Activated naive CD4-positive, alpha-beta T cell treated with anti-CD3 and anti-CD28 coated beads for 36 hours (primary cell): ENCODE data around the gene ANO4. TPM values are rescaled to one million over a fixed set of nuclear protein-coding genes. Genes with fewer than 3 reads are reported as not detected.
"Not testable (repeated sequence)": the region's sequence is repeated elsewhere in the genome, so short reads cannot be mapped to it uniquely, and the experiment has no call there.

ENCODE experiments used
- CTCF ChIA-PET: fragments of 350-600 bp; sonication (Branson Sonifier 250); formaldehyde crosslinking; loops from one replicate; lab custom pipeline; 2021; ENCODE audit warnings: antibody characterized with exemption; lab: Charles Lee
- DNase-seq: peaks from one replicate; pipeline ENCODE4 v3.0.0-alpha.2; 2020
- H3K27ac Mint-ChIP-seq: one replicate; pipeline ENCODE4 v1.8.0; 2021; ENCODE audit warnings: mild to moderate bottlenecking, mixed read lengths
- H3K27me3 Mint-ChIP-seq: one replicate; pipeline ENCODE4 v1.8.0; 2021; ENCODE audit warnings: low read depth, mixed read lengths
- H3K36me3 Mint-ChIP-seq: one replicate; pipeline ENCODE4 v1.8.0; 2021; ENCODE audit warnings: low read depth, mixed read lengths
- H3K4me1 Mint-ChIP-seq: one replicate; pipeline ENCODE4 v1.8.0; 2021; ENCODE audit warnings: low read depth, mixed read lengths
- H3K4me3 Mint-ChIP-seq: one replicate; pipeline ENCODE4 v1.8.0; 2021; ENCODE audit warnings: mild to moderate bottlenecking, moderate library complexity, mixed read lengths
- H3K9me3 Mint-ChIP-seq: one replicate; pipeline ENCODE4 v1.8.0; 2021; ENCODE audit warnings: mixed read lengths
- intact Hi-C: fragments of 100-400 bp; cut with micrococcal nuclease; formaldehyde crosslinking; loops from one replicate; pipeline ENCODE4 v1.15.1; 2023
- total RNA-seq, 2 experiments: library from RNA; stranded (reverse); gene quantifications; one replicate each; pipeline ENCODE4 v1.2.3, GENCODE V29; 2021

ANO4 gene
- total RNA-seq, 2 experiments from 2014 or later, result not detected

GRCh38 chr12:100899301-100899700 lies 104.7 kb downstream of the ANO4 start:
- CTCF ChIA-PET, result no interaction called here
- Mint-ChIP-seq H3K4me1 (no peaks in the 10 kb centered on the region), H3K4me3 (no peak overlapping the region), H3K9me3 (peaks cover 2% of the 10 kb centered on the region), H3K27me3 (peaks cover 1% of the 10 kb centered on the region), H3K27ac (no peak overlapping the region), H3K36me3 (no peaks in the 10 kb centered on the region)
- intact Hi-C loops, result no loop called here
- DNase-seq, result no peak

- CTCF ChIA-PET, result no interaction called here
- intact Hi-C loops, result no loop called here
Measured at GRCh38 chr12:100900808-100901207, 106.2 kb downstream of the ANO4 start.

GRCh38 chr12:100901266-100901665 lies 106.7 kb downstream of the ANO4 start:
- no peaks in the 10 kb centered on the region for H3K27me3 Mint-ChIP-seq
- no peak overlapping the region for H3K4me3 Mint-ChIP-seq
- H3K9me3 Mint-ChIP-seq, result peaks cover 2% of the 10 kb centered on the region
- H3K27ac Mint-ChIP-seq, result no peak overlapping the region
- CTCF ChIA-PET, result no interaction called here
- H3K4me1 Mint-ChIP-seq, result no peaks in the 10 kb centered on the region
- DNase-seq, result no peak
- H3K36me3 Mint-ChIP-seq, result no peaks in the 10 kb centered on the region
- intact Hi-C loops, result no loop called here

More at GRCh38 chr12:100900808-100901207, 106.2 kb downstream of the ANO4 start:
- Mint-ChIP-seq H3K9me3 (peaks cover 2% of the 10 kb centered on the region), H3K27ac (no peak overlapping the region), H3K4me3 (no peak overlapping the region), H3K4me1 (no peaks in the 10 kb centered on the region), H3K36me3 (no peaks in the 10 kb centered on the region), H3K27me3 (peaks cover under 1% of the 10 kb centered on the region)
- no peak for DNase-seq

- H3K36me3 Mint-ChIP-seq, result no peaks in the 10 kb centered on the region
- H3K27ac Mint-ChIP-seq, result no peak overlapping the region
- no peak overlapping the region for H3K4me3 Mint-ChIP-seq
- CTCF ChIA-PET, result no interaction called here
- no peak for DNase-seq
- intact Hi-C loops, result no loop called here
- H3K4me1 Mint-ChIP-seq, result no peaks in the 10 kb centered on the region
- H3K27me3 Mint-ChIP-seq, result no peaks in the 10 kb centered on the region
- H3K9me3 Mint-ChIP-seq, result peaks cover 2% of the 10 kb centered on the region
Measured at GRCh38 chr12:100904270-100904669, 109.7 kb downstream of the ANO4 start.

- H3K36me3 Mint-ChIP-seq, result no peaks in the 10 kb centered on the region
- CTCF ChIA-PET, result no interaction called here
- no peak overlapping the region for H3K4me3 Mint-ChIP-seq
Measured at GRCh38 chr12:100908501-100908900, 113.9 kb downstream of the ANO4 start.

GRCh38 chr12:100913872-100914592 lies 119.5 kb downstream of the ANO4 start:
- no peaks in the 10 kb centered on the region for H3K4me1 Mint-ChIP-seq
- H3K36me3 Mint-ChIP-seq, result no peaks in the 10 kb centered on the region
- no peak overlapping the region for H3K27ac Mint-ChIP-seq
- no peak overlapping the region for H3K4me3 Mint-ChIP-seq
- CTCF ChIA-PET, result no interaction called here
- no peaks in the 10 kb centered on the region for H3K27me3 Mint-ChIP-seq
- H3K9me3 Mint-ChIP-seq, result no peaks in the 10 kb centered on the region
- DNase-seq, result no peak
- intact Hi-C loops, result no loop called here

More at GRCh38 chr12:100908501-100908900, 113.9 kb downstream of the ANO4 start:
- Mint-ChIP-seq H3K27me3 (no peaks in the 10 kb centered on the region), H3K27ac (no peak overlapping the region), H3K4me1 (no peaks in the 10 kb centered on the region), H3K9me3 (no peaks in the 10 kb centered on the region)
- intact Hi-C loops, result no loop called here
- DNase-seq, result no peak

- Mint-ChIP-seq H3K9me3 (no peaks in the 10 kb centered on the region), H3K36me3 (no peaks in the 10 kb centered on the region), H3K27ac (no peak overlapping the region), H3K4me3 (no peak overlapping the region), H3K27me3 (no peaks in the 10 kb centered on the region), H3K4me1 (no peaks in the 10 kb centered on the region)
- intact Hi-C loops, result no loop called here
- no peak for DNase-seq
- CTCF ChIA-PET, result interaction anchor here (0.7 kb wide), 2 partner anchors 116 to 516 kb away, joined by 3 read pairs; no protein-coding TSS in a partner anchor
Measured at GRCh38 chr12:100919116-100919515, 124.5 kb downstream of the ANO4 start.

- intact Hi-C loops, result no loop called here
- CTCF ChIA-PET, result no interaction called here
- Mint-ChIP-seq H3K36me3 (no peaks in the 10 kb centered on the region), H3K9me3 (no peaks in the 10 kb centered on the region), H3K4me3 (no peak overlapping the region), H3K27me3 (no peaks in the 10 kb centered on the region), H3K27ac (no peak overlapping the region), H3K4me1 (no peaks in the 10 kb centered on the region)
- DNase-seq, result no peak
Measured at GRCh38 chr12:100920493-100920892, 125.9 kb downstream of the ANO4 start.

GRCh38 chr12:100926669-100927248 lies 132.2 kb downstream of the ANO4 start:
- peaks cover 3% of the 10 kb centered on the region for H3K27me3 Mint-ChIP-seq
- CTCF ChIA-PET, result no interaction called here
- H3K9me3 Mint-ChIP-seq, result peaks cover 1% of the 10 kb centered on the region
- intact Hi-C loops, result no loop called here
- no peaks in the 10 kb centered on the region for H3K4me1 Mint-ChIP-seq
- H3K4me3 Mint-ChIP-seq, result no peak overlapping the region
- DNase-seq, result no peak
- no peak overlapping the region for H3K27ac Mint-ChIP-seq
- H3K36me3 Mint-ChIP-seq, result no peaks in the 10 kb centered on the region

- Mint-ChIP-seq H3K4me1 (no peaks in the 10 kb centered on the region), H3K27ac (no peak overlapping the region), H3K36me3 (no peaks in the 10 kb centered on the region), H3K4me3 (no peak overlapping the region), H3K9me3 (peaks cover 1% of the 10 kb centered on the region), H3K27me3 (peaks cover 3% of the 10 kb centered on the region)
- DNase-seq, result no peak
- CTCF ChIA-PET, result no interaction called here
- intact Hi-C loops, result no loop called here
Measured at GRCh38 chr12:100927826-100928225, 133.2 kb downstream of the ANO4 start.

- Mint-ChIP-seq H3K9me3 (no peaks in the 10 kb centered on the region), H3K36me3 (no peaks in the 10 kb centered on the region), H3K4me1 (no peaks in the 10 kb centered on the region), H3K27me3 (peaks cover 3% of the 10 kb centered on the region), H3K4me3 (no peak overlapping the region), H3K27ac (no peak overlapping the region)
- no peak for DNase-seq
- intact Hi-C loops, result loop anchor here (10.0 kb wide), 1 partner anchor 258 kb away; no protein-coding TSS in a partner anchor
- CTCF ChIA-PET, result no interaction called here
Measured at GRCh38 chr12:100932571-100932970, 138.0 kb downstream of the ANO4 start.

- H3K36me3 Mint-ChIP-seq, H3K4me3 Mint-ChIP-seq, H3K27ac Mint-ChIP-seq, CTCF ChIA-PET, H3K4me1 Mint-ChIP-seq, H3K9me3 Mint-ChIP-seq, H3K27me3 Mint-ChIP-seq, DNase-seq: not testable (repeated sequence)
- intact Hi-C loops, result loop anchor here (10.0 kb wide), 1 partner anchor 259 kb away; no protein-coding TSS in a partner anchor
Measured at GRCh38 chr12:100933531-100933930, 139.0 kb downstream of the ANO4 start.

GRCh38 chr12:100935929-100936328 lies 141.4 kb downstream of the ANO4 start:
- DNase-seq, result no peak
- no peak overlapping the region for H3K27ac Mint-ChIP-seq
- no peaks in the 10 kb centered on the region for H3K4me1 Mint-ChIP-seq
- H3K27me3 Mint-ChIP-seq, result no peaks in the 10 kb centered on the region
- no peaks in the 10 kb centered on the region for H3K36me3 Mint-ChIP-seq
- H3K4me3 Mint-ChIP-seq, result no peak overlapping the region
- CTCF ChIA-PET, result no interaction called here
- intact Hi-C loops, result loop anchor here (10.0 kb wide), 1 partner anchor 261 kb away; no protein-coding TSS in a partner anchor
- H3K9me3 Mint-ChIP-seq, result no peaks in the 10 kb centered on the region
